Subcutaneous abdominal adipose tissue (tissue), 5 donors: ENCODE data around the gene UNG.
A peak's percentile ranks its signal among the peaks of the same experiment; 100 is the strongest.

Experiments used
- H3K27ac ChIP-seq: one replicate; pipeline ENCODE4 v1.7.0; 2013; ENCODE audit warnings: low read depth, mild to moderate bottlenecking, inconsistent platforms, low read length, moderate library complexity
- H3K27me3 ChIP-seq, 5 donors: one replicate each; pipeline ENCODE4 v1.7.0; 2013; ENCODE audit warnings: low read length in 5 of 5, inconsistent platforms in 1 of 5; ENCODE audit not compliant: control insufficient read depth in 5 of 5, insufficient read depth in 4 of 5
- H3K36me3 ChIP-seq, 5 donors: one replicate each; pipeline ENCODE4 v1.7.0; 2013; ENCODE audit warnings: low read length in 5 of 5; ENCODE audit not compliant: control insufficient read depth in 5 of 5, insufficient read depth in 5 of 5
- H3K4me1 ChIP-seq, 5 donors: one replicate each; pipeline ENCODE4 v1.7.0; 2013; ENCODE audit warnings: low read length in 5 of 5, mild to moderate bottlenecking in 3 of 5, moderate library complexity in 1 of 5; ENCODE audit not compliant: control insufficient read depth in 5 of 5, insufficient read depth in 5 of 5
- H3K4me3 ChIP-seq, 5 donors: one replicate each; pipeline ENCODE4 v1.7.0; 2013; ENCODE audit warnings: low read length in 5 of 5, low read depth in 1 of 5
- H3K9ac ChIP-seq, 5 donors: one replicate each; pipeline ENCODE4 v1.7.0; 2013; ENCODE audit warnings: low read length in 5 of 5, mild to moderate bottlenecking in 4 of 5, moderate library complexity in 3 of 5
- H3K9me3 ChIP-seq, 5 donors: one replicate each; pipeline ENCODE4 v1.7.0; 2013; ENCODE audit warnings: low read length in 5 of 5; ENCODE audit not compliant: control insufficient read depth in 5 of 5
- donor health status: healthy.
- donor health status: healthy.
- donor health status: healthy.
- donor health status: healthy.
- donor health status: healthy.

The UNG gene

GRCh38 chr12:109147954-109148353 lies 50.6 kb downstream of the UNG start:
- Histone ChIP-seq H3K9ac (peak overlapping the region in 3 of 5 donors; percentile 18 to 75 (median 72)), H3K36me3 (peaks cover 0 to 30% (median 6%) of the 10 kb centered on the region in 5 donors), H3K9me3 (no peaks in the 10 kb centered on the region), H3K4me1 (peaks cover 19 to 93% (median 74%) of the 10 kb centered on the region in 5 donors), H3K27me3 (no peaks in the 10 kb centered on the region), H3K4me3 (peak overlapping the region in 1 of 5 donors; percentile 34), H3K27ac (peak overlapping the region; percentile 90)

GRCh38 chr12:109150124-109150640 lies 52.8 kb downstream of the UNG start:
- peaks cover 0 to 24% (median 6%) of the 10 kb centered on the region in 5 donors for H3K36me3 ChIP-seq
- peaks cover 18 to 91% (median 79%) of the 10 kb centered on the region in 5 donors for H3K4me1 ChIP-seq
- H3K27ac ChIP-seq, result peak overlapping the region; percentile 90
- no peak overlapping the region for H3K4me3 ChIP-seq
- no peaks in the 10 kb centered on the region for H3K27me3 ChIP-seq
- H3K9me3 ChIP-seq, result no peaks in the 10 kb centered on the region
- peak overlapping the region in 1 of 5 donors; percentile 18 for H3K9ac ChIP-seq

GRCh38 chr12:109151457-109151856 lies 54.1 kb downstream of the UNG start:
- Histone ChIP-seq H3K4me1 (peaks cover 15 to 91% (median 81%) of the 10 kb centered on the region in 5 donors), H3K9ac (no peak overlapping the region), H3K36me3 (peaks cover 2 to 21% (median 6%) of the 10 kb centered on the region in 5 donors), H3K27me3 (no peaks in the 10 kb centered on the region), H3K27ac (peak overlapping the region; percentile 49), H3K9me3 (no peaks in the 10 kb centered on the region), H3K4me3 (no peak overlapping the region)

- peak overlapping the region; percentile 97 for H3K27ac ChIP-seq
- no peaks in the 10 kb centered on the region for H3K9me3 ChIP-seq
- H3K36me3 ChIP-seq, result peaks cover 2 to 20% (median 6%) of the 10 kb centered on the region in 5 donors
- no peaks in the 10 kb centered on the region for H3K27me3 ChIP-seq
- H3K4me1 ChIP-seq, result peaks cover 6 to 93% (median 82%) of the 10 kb centered on the region in 5 donors
- H3K9ac ChIP-seq, result peak overlapping the region; percentile 59 to 86 (median 78)
- H3K4me3 ChIP-seq, result peak overlapping the region; percentile 65 to 87 (median 76)
Measured at GRCh38 chr12:109153821-109154441, 56.5 kb downstream of the UNG start.

- H3K9ac ChIP-seq, result peak overlapping the region; percentile 59 to 86 (median 78)
- H3K27me3 ChIP-seq, result no peaks in the 10 kb centered on the region
- no peaks in the 10 kb centered on the region for H3K9me3 ChIP-seq
- H3K36me3 ChIP-seq, result peaks cover 2 to 17% (median 4%) of the 10 kb centered on the region in 5 donors
- peaks cover 9 to 92% (median 82%) of the 10 kb centered on the region in 5 donors for H3K4me1 ChIP-seq
- peak overlapping the region; percentile 97 for H3K27ac ChIP-seq
- peak overlapping the region; percentile 76 to 87 (median 84) for H3K4me3 ChIP-seq
Measured at GRCh38 chr12:109154451-109155438, 57.3 kb downstream of the UNG start.

GRCh38 chr12:109156036-109156435 lies 58.6 kb downstream of the UNG start:
- Histone ChIP-seq H3K4me1 (peaks cover 11 to 93% (median 84%) of the 10 kb centered on the region in 5 donors), H3K4me3 (peak overlapping the region; percentile 76 to 87 (median 84)), H3K9me3 (no peaks in the 10 kb centered on the region), H3K36me3 (peaks cover 0 to 11% (median 2%) of the 10 kb centered on the region in 5 donors), H3K9ac (peak overlapping the region in 4 of 5 donors; percentile 35 to 56 (median 50)), H3K27ac (peak overlapping the region; percentile 97), H3K27me3 (no peaks in the 10 kb centered on the region)

- peaks cover 0 to 5% (median 2%) of the 10 kb centered on the region in 5 donors for H3K36me3 ChIP-seq
- H3K27me3 ChIP-seq, result no peaks in the 10 kb centered on the region
- H3K4me3 ChIP-seq, result peak overlapping the region; percentile 76 to 87 (median 84)
- H3K9me3 ChIP-seq, result no peaks in the 10 kb centered on the region
- H3K27ac ChIP-seq, result peak overlapping the region; percentile 97
- H3K4me1 ChIP-seq, result peaks cover 11 to 89% (median 82%) of the 10 kb centered on the region in 5 donors
- H3K9ac ChIP-seq, result peak overlapping the region in 4 of 5 donors; percentile 2 to 66 (median 32)
Measured at GRCh38 chr12:109156586-109156985, 59.2 kb downstream of the UNG start.

GRCh38 chr12:109157986-109158385 lies 60.6 kb downstream of the UNG start:
- Histone ChIP-seq H3K4me1 (peaks cover 11 to 88% (median 87%) of the 10 kb centered on the region in 5 donors), H3K4me3 (peak overlapping the region; percentile 43 to 87 (median 84)), H3K9me3 (no peaks in the 10 kb centered on the region), H3K9ac (peak overlapping the region in 4 of 5 donors; percentile 21 to 79 (median 55)), H3K27me3 (no peaks in the 10 kb centered on the region), H3K27ac (peak overlapping the region; percentile 97), H3K36me3 (peaks cover 3 to 15% (median 5%) of the 10 kb centered on the region in 5 donors)

GRCh38 chr12:109160433-109160832 lies 63.0 kb downstream of the UNG start:
- Histone ChIP-seq H3K9me3 (no peaks in the 10 kb centered on the region), H3K27ac (peak overlapping the region; percentile 97), H3K4me1 (peaks cover 11 to 86% (median 73%) of the 10 kb centered on the region in 5 donors), H3K4me3 (peak overlapping the region in 4 of 5 donors; percentile 1 to 59 (median 42)), H3K27me3 (no peaks in the 10 kb centered on the region), H3K9ac (peak overlapping the region; percentile 45 to 64 (median 62)), H3K36me3 (peaks cover 0 to 35% (median 20%) of the 10 kb centered on the region in 5 donors)
